ENCODE results near the gene DAW1. TPM values are rescaled to one million over a fixed set of nuclear protein-coding genes. Genes with fewer than 3 reads are reported as not detected.

Gene DAW1
- total RNA-seq, 1 donor = under 0.01 TPM

DNA sequence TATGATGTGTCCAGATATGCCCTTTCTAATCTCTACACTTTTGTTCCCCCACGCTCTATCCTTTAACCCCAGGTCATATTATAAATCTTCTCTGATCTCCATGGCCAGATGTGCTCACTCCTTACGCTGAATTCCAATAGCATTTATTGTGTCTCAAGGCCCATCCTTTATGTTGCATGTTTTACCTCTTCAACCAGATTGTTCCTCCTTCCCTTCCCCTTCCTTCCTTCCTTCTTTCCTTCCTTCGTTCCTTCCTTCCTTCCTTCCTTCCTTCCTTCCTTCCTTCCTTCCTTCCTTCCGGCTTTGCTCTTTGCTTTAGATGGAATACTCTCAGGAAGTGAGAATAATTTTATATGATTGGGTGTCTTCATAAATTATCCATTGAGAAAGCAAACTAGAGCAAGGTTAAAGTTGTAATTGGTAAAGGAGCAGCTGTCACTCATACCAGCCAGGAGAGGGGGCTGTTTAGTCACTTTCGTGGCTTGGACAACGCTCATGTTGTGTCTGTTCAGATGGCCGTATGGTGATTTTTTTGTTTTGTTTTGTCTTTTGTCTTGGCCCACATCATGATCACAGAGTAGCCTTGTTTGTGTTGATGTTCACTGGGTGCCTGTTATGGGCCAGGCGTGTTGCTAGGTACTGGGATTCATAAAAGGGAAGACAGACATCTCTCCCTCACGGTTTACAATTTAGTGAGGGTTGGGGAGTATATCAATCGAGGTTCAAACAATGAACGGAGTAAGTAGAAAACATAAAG lies 68.0 kb downstream of the DAW1 start:
- TF ChIP-seq, protein P1, sequence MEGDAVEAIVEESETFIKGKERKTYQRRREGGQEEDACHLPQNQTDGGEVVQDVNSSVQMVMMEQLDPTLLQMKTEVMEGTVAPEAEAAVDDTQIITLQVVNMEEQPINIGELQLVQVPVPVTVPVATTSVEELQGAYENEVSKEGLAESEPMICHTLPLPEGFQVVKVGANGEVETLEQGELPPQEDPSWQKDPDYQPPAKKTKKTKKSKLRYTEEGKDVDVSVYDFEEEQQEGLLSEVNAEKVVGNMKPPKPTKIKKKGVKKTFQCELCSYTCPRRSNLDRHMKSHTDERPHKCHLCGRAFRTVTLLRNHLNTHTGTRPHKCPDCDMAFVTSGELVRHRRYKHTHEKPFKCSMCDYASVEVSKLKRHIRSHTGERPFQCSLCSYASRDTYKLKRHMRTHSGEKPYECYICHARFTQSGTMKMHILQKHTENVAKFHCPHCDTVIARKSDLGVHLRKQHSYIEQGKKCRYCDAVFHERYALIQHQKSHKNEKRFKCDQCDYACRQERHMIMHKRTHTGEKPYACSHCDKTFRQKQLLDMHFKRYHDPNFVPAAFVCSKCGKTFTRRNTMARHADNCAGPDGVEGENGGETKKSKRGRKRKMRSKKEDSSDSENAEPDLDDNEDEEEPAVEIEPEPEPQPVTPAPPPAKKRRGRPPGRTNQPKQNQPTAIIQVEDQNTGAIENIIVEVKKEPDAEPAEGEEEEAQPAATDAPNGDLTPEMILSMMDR (IDR thresholded peaks at IDR 0.05; ENCODE audit: extremely low read depth, low read depth, low read length) = peak; percentile 70
- H3K79me2 ChIP-seq (ENCODE audit: insufficient read depth, low read length) = no peaks in the 10 kb centered on the region
- H3K9me3 ChIP-seq (ENCODE audit: low read depth, low read length) = no peaks in the 10 kb centered on the region
- peak; percentile 41 for DNase-seq (ENCODE audit: insufficient read length, low spot score, missing footprints)
- H3K27me3 ChIP-seq (ENCODE audit: insufficient read depth, low read length) = no peaks in the 10 kb centered on the region
- peak overlapping the region; percentile 75 for H2AFZ ChIP-seq (ENCODE audit: low read length)
- no peaks in the 10 kb centered on the region for H3K4me1 ChIP-seq (ENCODE audit: insufficient read depth, low read length)
- H3K36me3 ChIP-seq (ENCODE audit: insufficient read depth, low read length) = no peaks in the 10 kb centered on the region
- H3K4me3 ChIP-seq (ENCODE audit: insufficient read depth, low read length) = peak overlapping the region; percentile 52
- H3K4me2 ChIP-seq (ENCODE audit: insufficient read depth, low read length) = peak overlapping the region; percentile 78
- H3K27ac ChIP-seq (ENCODE audit: low read depth, low read length) = no peak overlapping the region
- no peaks in the 10 kb centered on the region for H4K20me1 ChIP-seq (ENCODE audit: insufficient read depth, low read length)

DNA sequence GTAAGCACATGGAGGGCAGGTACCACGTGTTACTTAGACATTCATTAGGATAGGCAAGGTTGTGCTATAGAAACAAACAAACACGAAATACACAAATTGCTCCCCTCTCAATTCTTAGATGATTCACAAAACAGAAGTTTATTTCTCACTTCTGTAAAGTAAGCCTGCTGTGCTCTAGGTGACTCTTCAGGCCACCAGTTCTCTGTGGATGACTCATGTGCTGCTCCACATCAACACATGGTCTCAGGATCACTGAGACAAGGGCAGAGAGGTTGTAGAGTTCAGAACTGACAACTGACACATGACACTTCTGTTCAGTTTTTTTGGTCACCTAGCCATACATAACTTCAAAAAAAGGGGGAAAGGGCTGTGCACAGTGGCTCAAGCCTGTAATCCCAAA lies 70.6 kb downstream of the DAW1 start:
- H3K4me1 ChIP-seq (ENCODE audit: insufficient read depth, low read length) = no peaks in the 10 kb centered on the region
- no peaks in the 10 kb centered on the region for H3K36me3 ChIP-seq (ENCODE audit: insufficient read depth, low read length)

DNA sequence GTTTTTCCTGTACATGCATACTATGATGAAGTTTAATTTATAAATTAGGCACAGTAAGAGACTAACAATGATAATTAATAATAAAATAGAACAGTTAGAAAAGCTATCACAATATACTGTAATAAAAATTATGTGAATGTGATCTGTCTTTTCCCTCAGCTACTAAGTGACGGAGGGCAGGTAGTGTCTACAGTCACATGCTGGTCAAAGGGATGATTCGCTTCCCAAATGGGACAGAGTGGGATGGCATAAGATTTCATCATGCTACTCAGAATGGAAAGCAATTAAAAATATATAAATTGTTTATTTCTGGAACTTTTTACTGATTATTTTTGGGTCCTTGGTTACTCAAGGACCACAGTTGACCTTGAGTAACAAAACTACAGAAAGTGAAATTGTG lies 71.5 kb downstream of the DAW1 start:
- no peaks in the 10 kb centered on the region for H4K20me1 ChIP-seq (ENCODE audit: insufficient read depth, low read length)
- no peak overlapping the region for H2AFZ ChIP-seq (ENCODE audit: low read length)
- no peaks in the 10 kb centered on the region for H3K79me2 ChIP-seq (ENCODE audit: insufficient read depth, low read length)
- H3K4me1 ChIP-seq (ENCODE audit: insufficient read depth, low read length) = no peaks in the 10 kb centered on the region
- H3K9me3 ChIP-seq (ENCODE audit: low read depth, low read length) = no peaks in the 10 kb centered on the region
- H3K4me3 ChIP-seq (ENCODE audit: insufficient read depth, low read length) = no peak overlapping the region
- DNase-seq (ENCODE audit: insufficient read length, low spot score, missing footprints) = no peak
- no peaks in the 10 kb centered on the region for H3K36me3 ChIP-seq (ENCODE audit: insufficient read depth, low read length)
- H3K4me2 ChIP-seq (ENCODE audit: insufficient read depth, low read length) = no peak overlapping the region
- no peak overlapping the region for H3K27ac ChIP-seq (ENCODE audit: low read depth, low read length)
- TF ChIP-seq, protein P1 (IDR thresholded peaks at IDR 0.05; ENCODE audit: extremely low read depth, low read depth, low read length) = no peak
- H3K27me3 ChIP-seq (ENCODE audit: insufficient read depth, low read length) = no peaks in the 10 kb centered on the region

More for the DNA sequence above, 70.6 kb downstream of the DAW1 start:
- Histone ChIP-seq H3K79me2 (ENCODE audit: insufficient read depth, low read length) (no peaks in the 10 kb centered on the region), H3K4me2 (ENCODE audit: insufficient read depth, low read length) (no peak overlapping the region), H3K27me3 (ENCODE audit: insufficient read depth, low read length) (no peaks in the 10 kb centered on the region), H3K27ac (ENCODE audit: low read depth, low read length) (no peak overlapping the region), H3K4me3 (ENCODE audit: insufficient read depth, low read length) (no peak overlapping the region), H3K9me3 (ENCODE audit: low read depth, low read length) (no peaks in the 10 kb centered on the region), H2AFZ (ENCODE audit: low read length) (no peak overlapping the region), H4K20me1 (ENCODE audit: insufficient read depth, low read length) (no peaks in the 10 kb centered on the region)
- TF ChIP-seq, protein P1 (IDR thresholded peaks at IDR 0.05; ENCODE audit: extremely low read depth, low read depth, low read length) = no peak
- DNase-seq (ENCODE audit: insufficient read length, low spot score, missing footprints) = no peak

DNA sequence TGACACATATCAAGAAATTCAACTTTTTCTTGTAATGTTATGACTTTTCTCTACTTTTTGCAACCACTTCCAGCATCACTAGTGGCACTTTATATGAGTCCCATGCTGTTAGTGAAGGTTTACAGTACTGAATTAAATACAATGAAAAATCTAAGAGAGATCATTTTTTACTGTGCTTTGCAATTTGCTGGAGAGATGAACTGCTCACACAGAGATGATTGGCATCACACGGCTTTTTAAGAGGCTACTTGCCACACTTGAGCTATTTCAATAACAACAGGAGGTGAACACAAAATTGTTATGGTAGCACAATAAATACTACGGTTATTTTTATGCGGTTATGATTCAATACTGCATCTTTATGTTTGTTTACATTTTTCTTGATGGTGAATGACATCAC lies 88.9 kb downstream of the DAW1 start:
- no peaks in the 10 kb centered on the region for H3K9me3 ChIP-seq (ENCODE audit: low read depth, low read length)
- no peak overlapping the region for H3K27ac ChIP-seq (ENCODE audit: low read depth, low read length)
- TF ChIP-seq, protein P1 (IDR thresholded peaks at IDR 0.05; ENCODE audit: extremely low read depth, low read depth, low read length) = no peak
- DNase-seq (ENCODE audit: insufficient read length, low spot score, missing footprints) = no peak
- no peak overlapping the region for H3K4me2 ChIP-seq (ENCODE audit: insufficient read depth, low read length)
- no peaks in the 10 kb centered on the region for H3K79me2 ChIP-seq (ENCODE audit: insufficient read depth, low read length)
- H3K27me3 ChIP-seq (ENCODE audit: insufficient read depth, low read length) = no peaks in the 10 kb centered on the region
- no peak overlapping the region for H3K4me3 ChIP-seq (ENCODE audit: insufficient read depth, low read length)
- H4K20me1 ChIP-seq (ENCODE audit: insufficient read depth, low read length) = no peaks in the 10 kb centered on the region
- H3K4me1 ChIP-seq (ENCODE audit: insufficient read depth, low read length) = no peaks in the 10 kb centered on the region
- H2AFZ ChIP-seq (ENCODE audit: low read length) = no peak overlapping the region
- no peaks in the 10 kb centered on the region for H3K36me3 ChIP-seq (ENCODE audit: insufficient read depth, low read length)

Data from osteoblast (primary cell).